ENCODE data around the gene LAPTM4A.
A peak's percentile ranks its signal among the peaks of the same experiment; 100 is the strongest.

Gene LAPTM4A

GRCh38 chr2:20019747-20020146, 31.7 kb downstream of the LAPTM4A start:
- no peak for DNase-seq (ENCODE audit: low read depth in 2 of 2)

GRCh38 chr2:20018601-20019152, 32.8 kb downstream of the LAPTM4A start:
- DNase-seq (ENCODE audit: low read depth in 2 of 2), result no peak

GRCh38 chr2:20016346-20016745, 35.1 kb downstream of the LAPTM4A start:
- DNase-seq (ENCODE audit: low read depth in 2 of 2), result no peak

- no peak for DNase-seq (ENCODE audit: low read depth in 2 of 2)
Observed at GRCh38 chr2:20015482-20016083, 35.8 kb downstream of the LAPTM4A start.

- DNase-seq (ENCODE audit: low read depth in 2 of 2), result no peak
Observed at GRCh38 chr2:20013126-20013849, 38.1 kb downstream of the LAPTM4A start.

- no peak for DNase-seq (ENCODE audit: low read depth in 2 of 2)
Observed at GRCh38 chr2:20012282-20013125, 38.9 kb downstream of the LAPTM4A start, which contains the start of gene MATN3. MATN3 (minus strand) TSS chr2:20012668; CDS start chr2:20012631, 37 bp downstream.

GRCh38 chr2:20012032-20012281, 39.5 kb downstream of the LAPTM4A start:
- no peak for DNase-seq (ENCODE audit: low read depth in 2 of 2)

GRCh38 chr2:20011276-20012031, 40.0 kb downstream of the LAPTM4A start:
- DNase-seq (ENCODE audit: low read depth in 2 of 2), result no peak

GRCh38 chr2:20008703-20009102, 42.7 kb downstream of the LAPTM4A start:
- DNase-seq (ENCODE audit: low read depth in 2 of 2), result no peak

GRCh38 chr2:20005891-20006470, 45.4 kb downstream of the LAPTM4A start:
- no peak for DNase-seq (ENCODE audit: low read depth in 2 of 2)

- DNase-seq (ENCODE audit: low read depth in 2 of 2), result no peak
Observed at GRCh38 chr2:20005067-20005627, 46.3 kb downstream of the LAPTM4A start.

- DNase-seq (ENCODE audit: low read depth in 2 of 2), result no peak
Observed at GRCh38 chr2:20001361-20001863, 50.0 kb downstream of the LAPTM4A start.

- DNase-seq (ENCODE audit: low read depth in 2 of 2), result no peak
Observed at GRCh38 chr2:19993731-19994130, 57.7 kb downstream of the LAPTM4A start.

GRCh38 chr2:19991895-19992294, 59.5 kb downstream of the LAPTM4A start:
- no peak for DNase-seq (ENCODE audit: low read depth in 2 of 2)

GRCh38 chr2:19990416-19990728, 61.1 kb downstream of the LAPTM4A start:
- no peak for DNase-seq (ENCODE audit: low read depth in 2 of 2)

- peak; percentile 89 to 92 for DNase-seq (ENCODE audit: low read depth in 2 of 2)
Observed at GRCh38 chr2:19989667-19990415, 61.6 kb downstream of the LAPTM4A start, which contains the start of gene WDR35. WDR35 (minus strand) TSS chr2:19990105; CDS start chr2:19990015, 90 bp downstream.

GRCh38 chr2:19989342-19989666, 62.1 kb downstream of the LAPTM4A start:
- no peak for DNase-seq (ENCODE audit: low read depth in 2 of 2)

GRCh38 chr2:19988600-19988999, 62.8 kb downstream of the LAPTM4A start:
- no peak for DNase-seq (ENCODE audit: low read depth in 2 of 2)

- no peak for DNase-seq (ENCODE audit: low read depth in 2 of 2)
Observed at GRCh38 chr2:19987936-19988335, 63.5 kb downstream of the LAPTM4A start.

Measured in activated CD4-positive, alpha-beta T cell treated with anti-CD3 and anti-CD28 coated beads for 24 hours (primary cell).